ENCODE results near the gene SLIT3.

GRCh38 chr5:168826246-168826725 lies 474.7 kb downstream of the SLIT3 start:
- TF ChIP-seq CTCF (IDR thresholded peaks at IDR 0.05; ENCODE audit: low read depth, low read length) (no peak), POLR2A (IDR thresholded peaks at IDR 0.05; ENCODE audit: extremely low read depth, insufficient read length) (no peak), MYC (IDR thresholded peaks at IDR 0.05; ENCODE audit: low read depth, low read length) (no peak)

All from NB4 (cell line).